GM10847 (cell line): Measurements from ENCODE around the gene DDC.

ENCODE experiments used
- POLR2A ChIP-seq: IDR thresholded peaks from 2 replicates; pipeline ENCODE4 v1.6.1; 2011; ENCODE audit not compliant: insufficient read length; ENCODE audit errors: extremely low read depth

DDC gene

GRCh38 chr7:50562136-50562535 lies 3.1 kb downstream of the DDC start:
- no peak for TF ChIP-seq POLR2A

DNA sequence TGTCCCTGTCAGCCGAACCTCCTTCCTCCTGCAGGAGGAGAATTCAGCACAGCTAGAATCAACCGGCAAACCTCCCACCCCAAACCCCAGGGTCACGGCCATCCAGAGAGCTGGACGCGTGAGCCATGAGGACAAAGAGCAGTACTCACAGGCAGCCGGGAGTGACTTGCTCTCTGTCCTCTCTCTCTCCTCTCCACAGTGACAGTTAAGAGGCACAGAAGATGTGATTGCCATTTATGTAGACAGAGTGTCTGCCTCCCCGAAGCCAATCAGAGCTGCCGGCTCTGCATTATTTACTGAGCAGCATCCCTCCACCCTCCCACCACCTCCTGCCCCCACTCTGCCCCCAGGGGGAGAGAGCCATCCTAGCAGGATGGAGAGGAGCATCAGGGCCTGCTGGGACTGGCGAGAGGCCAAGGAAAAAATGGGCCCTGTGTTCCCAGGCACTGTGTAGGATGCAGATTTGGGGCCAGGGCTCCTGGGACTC lies 4.3 kb downstream of the DDC start:
- no peak for TF ChIP-seq POLR2A

DNA sequence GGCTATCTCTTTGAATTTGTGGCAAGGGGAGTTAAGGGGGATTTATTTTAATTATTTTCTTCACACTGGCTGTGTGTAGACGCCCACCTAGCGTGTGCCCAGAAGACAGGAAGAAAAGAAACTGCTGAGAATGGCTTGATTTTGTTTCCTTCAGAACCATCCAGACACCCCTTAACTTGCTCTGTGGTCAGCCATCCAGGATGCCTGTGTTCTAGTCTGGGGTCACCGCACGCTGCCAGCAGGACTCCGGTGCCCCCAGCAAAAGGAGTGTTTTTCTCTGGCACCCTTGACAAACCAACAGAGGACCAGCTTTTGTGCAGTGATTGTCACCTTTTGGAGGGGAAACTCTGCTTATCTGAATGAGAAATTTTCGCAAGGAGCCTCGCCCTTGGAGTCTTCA lies 5.3 kb downstream of the DDC start:
- TF ChIP-seq POLR2A, result no peak

- TF ChIP-seq POLR2A, result no peak
Observed at GRCh38 chr7:50558294-50559053, 6.7 kb downstream of the DDC start.

- no peak for TF ChIP-seq POLR2A
Observed at GRCh38 chr7:50557099-50557498, 8.1 kb downstream of the DDC start.

- no peak for TF ChIP-seq POLR2A
Observed at GRCh38 chr7:50556247-50556991, 8.8 kb downstream of the DDC start.

GRCh38 chr7:50555594-50556140 lies 9.5 kb downstream of the DDC start:
- no peak for TF ChIP-seq POLR2A

DNA sequence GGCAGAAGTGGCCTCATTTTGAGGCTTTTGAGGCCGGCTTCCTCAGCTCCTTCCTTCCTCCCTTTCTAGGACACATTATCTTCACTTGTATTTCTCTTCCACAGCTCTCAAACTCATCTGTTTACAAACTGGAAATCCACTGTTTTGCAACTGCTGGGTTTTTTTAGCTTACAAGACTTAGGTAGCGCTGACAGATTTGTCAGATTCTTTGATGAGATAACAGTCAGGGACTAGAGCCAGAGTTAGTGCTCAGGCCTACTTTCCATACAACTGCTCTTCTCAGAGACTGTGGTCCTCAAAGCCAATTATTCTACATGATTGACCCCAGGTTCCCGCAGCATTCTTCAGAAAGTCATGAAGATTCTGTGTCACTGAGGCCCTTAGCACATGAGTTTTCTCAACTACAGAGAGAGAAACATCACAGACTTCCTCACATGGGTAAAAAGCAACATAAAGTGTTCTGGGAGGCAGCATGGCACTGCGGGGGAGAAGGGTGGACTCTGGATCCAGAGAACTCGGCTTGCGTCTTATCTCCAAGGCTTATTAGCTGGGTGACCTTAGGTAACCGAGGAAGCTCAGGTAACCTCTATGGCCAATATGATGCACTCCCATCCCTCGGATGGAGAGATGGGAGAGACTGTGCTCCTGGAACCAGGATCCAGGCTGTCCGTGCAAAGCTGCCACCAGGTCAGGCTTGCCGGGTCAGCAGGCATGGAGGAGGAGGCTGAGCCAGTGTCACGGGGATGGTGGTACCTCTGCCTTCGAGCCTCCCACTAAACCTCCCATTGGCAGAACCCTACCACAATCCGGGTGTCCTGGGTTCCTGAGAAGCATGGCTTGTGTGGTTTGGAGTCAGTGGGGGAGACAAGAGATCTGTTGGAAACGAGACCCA lies 10.5 kb downstream of the DDC start:
- no peak for TF ChIP-seq POLR2A

GRCh38 chr7:50553973-50554372 lies 11.2 kb downstream of the DDC start:
- TF ChIP-seq POLR2A, result no peak

DNA sequence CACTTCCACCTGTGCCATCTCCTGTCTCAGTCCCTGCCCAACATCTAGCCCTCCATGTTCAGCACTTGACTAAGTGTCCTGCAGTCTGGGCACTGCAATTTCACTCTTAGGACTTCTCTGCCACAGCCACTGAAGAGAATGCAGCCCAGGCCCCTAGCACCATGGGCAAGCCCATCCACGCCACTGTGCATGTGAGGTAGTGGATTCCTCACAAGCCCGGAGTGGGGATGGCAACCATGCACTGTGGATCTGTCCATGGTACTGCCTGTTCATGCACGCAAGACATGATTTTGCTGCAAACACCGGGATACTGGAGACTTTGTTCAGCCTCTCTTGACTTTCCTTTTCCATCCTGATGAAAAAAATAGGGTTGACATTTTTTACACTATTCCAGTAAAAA lies 12.3 kb downstream of the DDC start:
- TF ChIP-seq POLR2A, result no peak

DNA sequence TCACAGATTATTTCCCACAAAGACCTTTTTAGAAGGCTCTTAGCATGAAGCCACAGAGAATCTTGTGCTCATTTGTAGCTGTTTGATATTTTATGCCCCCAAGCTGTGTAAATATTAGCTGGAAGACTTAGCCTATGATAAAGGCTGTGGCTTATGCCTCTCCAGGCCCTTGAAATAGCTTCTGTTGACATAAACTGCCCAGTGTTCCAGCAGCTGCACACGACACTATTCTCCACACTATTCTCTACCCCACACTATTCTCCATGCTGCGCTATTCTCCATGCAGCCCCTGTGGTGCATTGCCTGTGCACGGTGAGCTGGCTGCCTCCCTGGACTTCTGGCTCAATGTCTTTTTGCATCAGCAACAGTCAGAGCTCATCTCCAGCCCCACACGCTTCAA lies 13.1 kb downstream of the DDC start:
- TF ChIP-seq POLR2A, result no peak

- TF ChIP-seq POLR2A, result no peak
Observed at GRCh38 chr7:50544992-50545391, 20.2 kb downstream of the DDC start.

- no peak for TF ChIP-seq POLR2A
Observed at GRCh38 chr7:50543776-50544442, 21.3 kb downstream of the DDC start.

DNA sequence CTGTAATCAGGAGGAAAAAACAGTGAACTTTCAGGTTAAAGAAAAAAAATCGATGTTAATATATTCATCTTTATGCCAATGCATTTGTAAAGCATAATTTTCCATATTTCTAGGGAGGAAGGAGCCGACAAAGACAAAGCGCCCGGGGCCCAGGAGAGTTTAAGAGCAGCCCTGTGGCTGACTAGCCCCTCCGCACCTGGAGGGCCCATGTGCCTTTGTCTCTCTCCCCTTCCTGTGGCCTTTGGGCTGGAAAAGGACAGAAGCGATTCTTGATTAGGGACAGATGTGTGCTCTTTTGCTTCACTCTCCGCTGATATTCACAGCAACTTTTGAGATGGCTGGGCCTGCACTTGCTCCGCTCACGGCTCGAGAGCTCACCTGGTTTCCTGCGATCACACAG lies 23.1 kb downstream of the DDC start:
- no peak for TF ChIP-seq POLR2A
